A549 (cell line): ENCODE data around the gene UPB1.

Source experiments
- CTCF ChIP-seq: fragments of >200 bp; sonication (Bioruptor Twin); formaldehyde crosslinking; IDR thresholded peaks from 3 replicates; pipeline ENCODE4 v1.5.1; 2016
- E2F6 ChIP-seq: IDR thresholded peaks from 2 replicates; pipeline ENCODE4 v1.6.1; 2012; ENCODE audit warnings: low read depth, borderline replicate concordance
- EP300 ChIP-seq, 2 experiments: fragments of >200 bp; sonication (Bioruptor Twin); formaldehyde crosslinking; IDR thresholded peaks; 2 replicates in 1 of 2; 3 replicates in 1 of 2; pipeline ENCODE4 v1.6.1; 2016 to 2017
- ESRRA ChIP-seq: fragments of 150-350 bp; IDR thresholded peaks from 2 replicates; pipeline ENCODE4 v1.6.1; 2014; ENCODE audit warnings: mild to moderate bottlenecking, low read length, borderline replicate concordance
- JUN ChIP-seq, 2 experiments: fragments of >200 bp; sonication (Bioruptor Twin); formaldehyde crosslinking; IDR thresholded peaks; 2 replicates in 1 of 2; 3 replicates in 1 of 2; pipeline ENCODE4 v1.6.1; 2016 to 2017
- MAX ChIP-seq: IDR thresholded peaks from 2 replicates; pipeline ENCODE4 v1.6.1; 2012
- MAZ ChIP-seq: fragments of 150-350 bp; IDR thresholded peaks from 2 replicates; pipeline ENCODE4 v1.6.1; 2014; ENCODE audit warnings: antibody characterized with exemption, low read depth, low read length, borderline replicate concordance
- NFE2L2 ChIP-seq: fragments of 150-350 bp; conservative IDR thresholded peaks from 2 replicates; pipeline ENCODE4 v1.6.1; 2014; ENCODE audit warnings: low read length
- POLR2A ChIP-seq: IDR thresholded peaks from 2 replicates; pipeline ENCODE4 v1.6.1; 2012; ENCODE audit warnings: mild to moderate bottlenecking, low read length
- RAD21 ChIP-seq, 2 experiments: fragments of >200 bp in 1 of 2; sonication (Bioruptor Twin) in 1 of 2; formaldehyde crosslinking in 1 of 2; IDR thresholded peaks in 1 of 2; conservative IDR thresholded peaks in 1 of 2; 2 replicates in 1 of 2; 3 replicates in 1 of 2; pipeline ENCODE4 v1.6.1; 2012 to 2018; ENCODE audit warnings: inconsistent platforms in 1 of 2
- RARB ChIP-seq: fragments of 250-450 bp; sonication (Bioruptor Pico); IDR thresholded peaks from 2 replicates; pipeline ENCODE4 v1.8.0; 2021; ENCODE audit warnings: mild to moderate bottlenecking, moderate library complexity
- ZFP36 ChIP-seq: fragments of 450-650 bp; IDR thresholded peaks from 2 replicates; pipeline ENCODE4 v1.6.1; 2014; ENCODE audit warnings: borderline replicate concordance; ENCODE audit not compliant: partially characterized antibody
- TF ChIP-seq, protein P1 (sequence below): fragments of 250-450 bp; sonication (Bioruptor Pico); IDR thresholded peaks from 2 replicates; pipeline ENCODE4 v1.5.0; 2021; ENCODE audit warnings: mild to moderate bottlenecking, moderate library complexity, borderline replicate concordance

- TF ChIP-seq EP300 (IDR thresholded peaks at IDR 0.05) (no peak), POLR2A (no peak), CTCF (no peak), NFE2L2 (no peak), ESRRA (no peak), E2F6 (no peak), RAD21 (conservative IDR thresholded peaks at IDR 0.05 in 1 of 2, IDR thresholded peaks at IDR 0.05 in 1 of 2) (no peak), ZFP36 (no peak), RARB (no peak), MAZ (no peak), MAX (no peak), JUN (IDR thresholded peaks at IDR 0.05) (no peak)
- TF ChIP-seq, protein P1, sequence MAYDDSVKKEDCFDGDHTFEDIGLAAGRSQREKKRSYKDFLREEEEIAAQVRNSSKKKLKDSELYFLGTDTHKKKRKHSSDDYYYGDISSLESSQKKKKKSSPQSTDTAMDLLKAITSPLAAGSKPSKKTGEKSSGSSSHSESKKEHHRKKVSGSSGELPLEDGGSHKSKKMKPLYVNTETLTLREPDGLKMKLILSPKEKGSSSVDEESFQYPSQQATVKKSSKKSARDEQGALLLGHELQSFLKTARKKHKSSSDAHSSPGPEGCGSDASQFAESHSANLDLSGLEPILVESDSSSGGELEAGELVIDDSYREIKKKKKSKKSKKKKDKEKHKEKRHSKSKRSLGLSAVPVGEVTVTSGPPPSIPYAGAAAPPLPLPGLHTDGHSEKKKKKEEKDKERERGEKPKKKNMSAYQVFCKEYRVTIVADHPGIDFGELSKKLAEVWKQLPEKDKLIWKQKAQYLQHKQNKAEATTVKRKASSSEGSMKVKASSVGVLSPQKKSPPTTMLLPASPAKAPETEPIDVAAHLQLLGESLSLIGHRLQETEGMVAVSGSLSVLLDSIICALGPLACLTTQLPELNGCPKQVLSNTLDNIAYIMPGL (CRISPR knock-in tag) = no peak
Measured at GRCh38 chr22:24482575-24482974, 12.6 kb upstream of the UPB1 start.
